ENCODE data around the gene PUS10. TPM values are rescaled to one million over a fixed set of nuclear protein-coding genes. Genes with fewer than 3 reads are reported as not detected.

Gene PUS10
- total and polyA plus RNA-seq, 2 of the 13 experiments (the other 11 are each of a cell fraction or from before 2014, with no cell fraction given), result 41.4 to 44.3 TPM

DNA sequence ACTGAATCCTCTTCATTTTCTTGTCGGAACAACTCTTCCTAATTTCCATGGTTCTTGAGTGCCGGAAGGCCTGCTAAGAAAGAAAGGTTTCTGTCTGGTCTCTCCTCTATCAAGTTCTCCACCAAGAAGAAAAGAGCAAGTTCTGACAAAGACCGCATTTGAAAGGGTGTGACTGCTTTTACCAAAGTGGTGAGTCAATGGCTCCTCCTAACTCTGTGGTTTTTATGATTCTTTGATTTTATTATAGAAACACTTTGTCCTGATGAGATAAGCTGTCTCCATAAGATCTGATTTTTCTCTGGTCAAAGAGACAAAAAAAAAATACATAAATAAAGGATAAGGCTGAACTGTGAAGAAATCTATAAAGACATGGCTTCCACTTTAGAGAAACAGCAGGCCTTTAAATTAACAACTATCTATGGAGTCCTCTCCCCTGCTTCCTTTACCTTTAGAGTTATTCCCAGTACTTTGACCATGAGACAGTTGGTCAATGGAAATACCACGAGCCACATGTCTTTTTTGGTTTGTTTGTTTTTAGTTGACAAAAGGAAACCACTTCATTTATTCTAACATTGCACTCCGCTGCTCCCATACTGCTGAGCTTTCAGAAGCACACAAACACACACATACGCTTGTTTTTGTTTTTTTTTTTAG, 69.0 kb downstream of the PUS10 start (continued):
- TF ChIP-seq, protein P1, sequence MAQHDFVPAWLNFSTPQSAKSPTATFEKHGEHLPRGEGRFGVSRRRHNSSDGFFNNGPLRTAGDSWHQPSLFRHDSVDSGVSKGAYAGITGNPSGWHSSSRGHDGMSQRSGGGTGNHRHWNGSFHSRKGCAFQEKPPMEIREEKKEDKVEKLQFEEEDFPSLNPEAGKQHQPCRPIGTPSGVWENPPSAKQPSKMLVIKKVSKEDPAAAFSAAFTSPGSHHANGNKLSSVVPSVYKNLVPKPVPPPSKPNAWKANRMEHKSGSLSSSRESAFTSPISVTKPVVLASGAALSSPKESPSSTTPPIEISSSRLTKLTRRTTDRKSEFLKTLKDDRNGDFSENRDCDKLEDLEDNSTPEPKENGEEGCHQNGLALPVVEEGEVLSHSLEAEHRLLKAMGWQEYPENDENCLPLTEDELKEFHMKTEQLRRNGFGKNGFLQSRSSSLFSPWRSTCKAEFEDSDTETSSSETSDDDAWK (CRISPR knock-in tag; IDR thresholded peaks at IDR 0.05), result no peak
- TF ChIP-seq MEF2D (CRISPR knock-in tag; IDR thresholded peaks at IDR 0.05), result no peak
- TF ChIP-seq, protein P2, sequence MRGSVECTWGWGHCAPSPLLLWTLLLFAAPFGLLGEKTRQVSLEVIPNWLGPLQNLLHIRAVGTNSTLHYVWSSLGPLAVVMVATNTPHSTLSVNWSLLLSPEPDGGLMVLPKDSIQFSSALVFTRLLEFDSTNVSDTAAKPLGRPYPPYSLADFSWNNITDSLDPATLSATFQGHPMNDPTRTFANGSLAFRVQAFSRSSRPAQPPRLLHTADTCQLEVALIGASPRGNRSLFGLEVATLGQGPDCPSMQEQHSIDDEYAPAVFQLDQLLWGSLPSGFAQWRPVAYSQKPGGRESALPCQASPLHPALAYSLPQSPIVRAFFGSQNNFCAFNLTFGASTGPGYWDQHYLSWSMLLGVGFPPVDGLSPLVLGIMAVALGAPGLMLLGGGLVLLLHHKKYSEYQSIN (CRISPR knock-in tag; IDR thresholded peaks at IDR 0.05; ENCODE audit: borderline replicate concordance), result no peak
- TF ChIP-seq ZNF670 (CRISPR knock-in tag; IDR thresholded peaks at IDR 0.05; ENCODE audit: borderline replicate concordance), result no peak
- TF ChIP-seq AGO1 (IDR thresholded peaks at IDR 0.05; ENCODE audit: low read depth, low read length, poor library complexity, severe bottlenecking), result no peak
- no peak for TF ChIP-seq YEATS4 (CRISPR knock-in tag; IDR thresholded peaks at IDR 0.05; ENCODE audit: borderline replicate concordance)
- TF ChIP-seq MBD4 (IDR thresholded peaks at IDR 0.05; ENCODE audit: borderline replicate concordance, low read length), result no peak
- no peak for TF ChIP-seq ZSCAN12 (CRISPR knock-in tag; IDR thresholded peaks at IDR 0.05)
- TF ChIP-seq ISL2 (CRISPR knock-in tag; IDR thresholded peaks at IDR 0.05), result no peak

DNA sequence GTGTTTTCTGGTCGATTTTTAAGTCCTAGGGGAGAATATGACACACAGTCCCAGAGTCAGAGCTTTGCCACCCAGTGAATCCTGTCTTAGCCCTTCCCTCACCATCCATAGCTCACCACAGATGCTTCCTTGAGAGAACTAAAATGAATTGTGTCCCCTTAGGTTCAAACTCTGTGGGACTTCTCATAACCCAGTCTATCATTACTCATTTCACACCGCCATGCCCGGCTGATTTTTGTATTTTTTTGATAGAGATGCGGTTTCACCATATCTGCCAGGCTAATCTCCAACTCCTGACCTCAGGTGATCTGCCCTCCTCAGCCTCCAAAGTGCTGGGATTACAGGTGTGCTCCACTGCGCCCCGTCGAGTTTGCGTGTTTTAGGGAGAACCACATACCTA, 69.9 kb downstream of the PUS10 start:
- CTCF ChIA-PET (ENCODE audit: low intra/inter-chr PET ratio, low total read pairs), result no interaction called here
- no peak; the same call in 2 of the 3 replicates for ATAC-seq
- no TSS peak for BruUV-seq (replicated peaks)
- TF ChIP-seq NFYB (CRISPR knock-in tag; IDR thresholded peaks at IDR 0.05) (no peak), REPIN1 (CRISPR knock-in tag; IDR thresholded peaks at IDR 0.05; ENCODE audit: borderline replicate concordance, low read depth) (no peak), THAP8 (CRISPR knock-in tag; IDR thresholded peaks at IDR 0.05; ENCODE audit: borderline replicate concordance) (no peak), HDAC2 (CRISPR knock-in tag; IDR thresholded peaks at IDR 0.05) (no peak), ZNF530 (CRISPR knock-in tag; IDR thresholded peaks at IDR 0.05; ENCODE audit: low read depth) (no peak)

More for the DNA sequence above, 69.9 kb downstream of the PUS10 start:
- Histone ChIP-seq H3K9ac (ENCODE audit: insufficient read depth, low read depth, low read length) (no peak overlapping the region), H2AFZ (ENCODE audit: low read length) (no peak overlapping the region), H3K27me3 (ENCODE audit: control insufficient read depth in 1 of 2, insufficient read depth in 2 of 2, low read length in 2 of 2) (no peaks in the 10 kb centered on the region), H3K9me3 (ENCODE audit: low read length) (no peaks in the 10 kb centered on the region), H3K27ac (ENCODE audit: extremely low read length, insufficient read depth, low read length) (no peak overlapping the region), H3K36me3 (replicated peaks in 1 of 2; ENCODE audit: control insufficient read depth in 1 of 2, insufficient read depth in 2 of 2, low read length in 2 of 2) (peaks cover 17 to 48% of the 10 kb centered on the region in 2 experiments), H3K4me1 (ENCODE audit: insufficient read depth, low read length) (no peaks in the 10 kb centered on the region), H3K79me2 (ENCODE audit: insufficient read depth, low read length) (no peaks in the 10 kb centered on the region), H3K4me2 (ENCODE audit: low read depth, low read length) (no peak overlapping the region), H3K4me3 (replicated peaks in 1 of 3; ENCODE audit: insufficient read depth in 1 of 3, low read depth in 2 of 3, low read length in 3 of 3) (no peak overlapping the region), H4K20me1 (ENCODE audit: insufficient read depth, low read length) (no peaks in the 10 kb centered on the region)
- no peak for FAIRE-seq
- in situ Hi-C loops (cut with HindIII; ENCODE audit: extremely low pct_ligation_motif_present, low pct_unique_long_range_greater_than_20kb) (no loop called here), intact Hi-C loops (cut with micrococcal nuclease; ENCODE audit: unreplicated experiment) (no loop called here)
- WGBS (ENCODE audit: low lambda C conversion rate), result 96% methylated on average over 8 of the region's 8 CpGs
- no peak for DNase-seq (ENCODE audit: low spot score)
- POLR2A ChIA-PET, result no interaction called here

Data from HepG2 (cell line).